Neuronal stem cell (in vitro differentiated cells): Measurements from ENCODE around the gene ODC1.

Source experiments
- DNase-seq: peaks from one replicate; pipeline ENCODE4 v3.0.0-alpha.2; 2013; ENCODE audit warnings: low spot score
- H2AFZ ChIP-seq: one replicate; pipeline ENCODE4 v1.6.1; 2013; ENCODE audit warnings: mild to moderate bottlenecking, low read length, inconsistent platforms
- H2AK5ac ChIP-seq: 2 replicates; pipeline ENCODE4 v1.6.1; 2013; ENCODE audit warnings: low read depth, mild to moderate bottlenecking, inconsistent platforms, low read length, moderate library complexity, mixed read lengths
- H2BK120ac ChIP-seq: 2 replicates; pipeline ENCODE4 v1.6.1; 2013; ENCODE audit warnings: low read depth, mild to moderate bottlenecking, inconsistent platforms, low read length, moderate library complexity, mixed read lengths
- H2BK12ac ChIP-seq: one replicate; pipeline ENCODE4 v1.6.1; 2013; ENCODE audit warnings: low read length, inconsistent platforms
- H2BK15ac ChIP-seq: 2 replicates; pipeline ENCODE4 v1.6.1; 2013; ENCODE audit warnings: mild to moderate bottlenecking, low read length, inconsistent platforms, mixed read lengths
- H2BK5ac ChIP-seq: one replicate; pipeline ENCODE4 v1.6.1; 2013; ENCODE audit warnings: inconsistent platforms, mild to moderate bottlenecking, low read length, moderate library complexity
- H3K14ac ChIP-seq: one replicate; pipeline ENCODE4 v1.6.1; 2013; ENCODE audit warnings: low read length, inconsistent platforms
- H3K18ac ChIP-seq: 2 replicates; pipeline ENCODE4 v1.6.1; 2013; ENCODE audit warnings: low read length, inconsistent platforms
- H3K23ac ChIP-seq: 2 replicates; pipeline ENCODE4 v1.6.1; 2013; ENCODE audit warnings: low read depth, mild to moderate bottlenecking, mixed read lengths, low read length, inconsistent platforms; ENCODE audit not compliant: poor library complexity
- H3K27ac ChIP-seq: replicated peaks from 3 replicates; pipeline ENCODE4 v1.5.1; 2013; ENCODE audit warnings: low read length, inconsistent platforms
- H3K27me3 ChIP-seq, 3 experiments: 2 replicates each; pipeline ENCODE4 v1.6.1; 2013; ENCODE audit warnings: low read length in 3 of 3, mild to moderate bottlenecking in 2 of 3, inconsistent platforms in 1 of 3, low read depth in 1 of 3, mixed read lengths in 1 of 3, moderate library complexity in 1 of 3; ENCODE audit not compliant: control insufficient read depth in 3 of 3, insufficient read depth in 3 of 3
- H3K36me3 ChIP-seq, 2 donors: replicated peaks in 1 of 2; 2 replicates each; pipeline ENCODE4 v1.6.1; 2013; ENCODE audit warnings: low read length in 2 of 2; ENCODE audit not compliant: control insufficient read depth in 2 of 2, insufficient read depth in 2 of 2
- H3K4ac ChIP-seq: 2 replicates; pipeline ENCODE4 v1.6.1; 2013; ENCODE audit warnings: inconsistent platforms, mild to moderate bottlenecking, low read length, moderate library complexity
- H3K4me1 ChIP-seq, 2 donors: 1 replicate in 1 of 2; 2 replicates in 1 of 2; pipeline ENCODE4 v1.6.1; 2013; ENCODE audit warnings: low read length in 2 of 2, low read depth in 1 of 2; ENCODE audit not compliant: control insufficient read depth in 2 of 2, insufficient read depth in 1 of 2
- H3K4me2 ChIP-seq: one replicate; pipeline ENCODE4 v1.6.1; 2013; ENCODE audit warnings: mild to moderate bottlenecking, low read length, inconsistent platforms; ENCODE audit not compliant: insufficient read depth, poor library complexity, severe bottlenecking
- H3K4me3 ChIP-seq, 2 donors: 2 replicates each; pipeline ENCODE4 v1.5.1; 2013; ENCODE audit warnings: low read length in 2 of 2, mild to moderate bottlenecking in 2 of 2, inconsistent platforms in 1 of 2, moderate library complexity in 1 of 2
- H3K79me1 ChIP-seq: one replicate; pipeline ENCODE4 v1.6.1; 2013; ENCODE audit warnings: low read depth, mild to moderate bottlenecking, inconsistent platforms, low read length, moderate library complexity
- H3K9ac ChIP-seq: one replicate; pipeline ENCODE4 v1.6.1; 2013; ENCODE audit warnings: mild to moderate bottlenecking, low read depth, low read length, inconsistent platforms; ENCODE audit not compliant: poor library complexity
- H3K9me3 ChIP-seq, 2 donors: replicated peaks in 1 of 2; 2 replicates each; pipeline versions ENCODE3 to v1.6.1; 2013; ENCODE audit warnings: low read length in 2 of 2, mild to moderate bottlenecking in 2 of 2, inconsistent platforms in 1 of 2, low read depth in 1 of 2, mixed read lengths in 1 of 2, moderate library complexity in 1 of 2; ENCODE audit not compliant: control insufficient read depth in 2 of 2, insufficient read depth in 1 of 2
- H4K8ac ChIP-seq: one replicate; pipeline ENCODE4 v1.6.1; 2013; ENCODE audit warnings: low read depth, mild to moderate bottlenecking, inconsistent platforms, low read length, moderate library complexity
- H4K91ac ChIP-seq: one replicate; pipeline ENCODE4 v1.6.1; 2013; ENCODE audit warnings: low read length, low read depth, mild to moderate bottlenecking, inconsistent platforms; ENCODE audit not compliant: poor library complexity
- WGBS, 2 donors: extraction: QIAGEN DNeasy Blood & Tissue Kit; methylation state at CpG; one replicate each; pipeline ENCODE4 v1.1.7; 2013; ENCODE audit warnings: missing lambda C conversion rate in 2 of 2, mixed read lengths in 1 of 2; ENCODE audit not compliant: insufficient read length in 2 of 2, insufficient replicate concordance in 1 of 2; ENCODE audit errors: extremely low coverage in 2 of 2; 5-methylcytosine and 5-hydroxymethylcytosine counted together

ODC1 gene

GRCh38 chr2:10478298-10478625 is 30.1 kb upstream of the ODC1 start:
- WGBS, 2 donors, result no CpG with 5 or more reads among the region's 12 CpGs
- no peak overlapping the region for H3K14ac ChIP-seq

GRCh38 chr2:10477443-10478297 is 29.5 kb upstream of the ODC1 start:
- H3K27ac ChIP-seq, result no peak overlapping the region
- peak overlapping the region; percentile 14 for H3K23ac ChIP-seq
- no peak overlapping the region for H3K4me3 ChIP-seq
- peaks cover 0 to 10% (median 2%) of the 10 kb centered on the region in 3 experiments for H3K27me3 ChIP-seq
- H2BK15ac ChIP-seq, result peak overlapping the region; percentile 28
- no peaks in the 10 kb centered on the region for H3K36me3 ChIP-seq
- H4K8ac ChIP-seq, result no peak overlapping the region
- H4K91ac ChIP-seq, result no peak overlapping the region
- H3K4me1 ChIP-seq, result peaks cover 4 to 16% of the 10 kb centered on the region in 2 donors
- H3K18ac ChIP-seq, result peak overlapping the region; percentile 35
- no peak overlapping the region for H2BK120ac ChIP-seq
- H3K14ac ChIP-seq, result no peak overlapping the region
- no peak overlapping the region for H3K9ac ChIP-seq
- H2BK5ac ChIP-seq, result no peak overlapping the region
- H3K9me3 ChIP-seq, result no peaks in the 10 kb centered on the region
- no peaks in the 10 kb centered on the region for H3K79me1 ChIP-seq
- no CpG with 5 or more reads among the region's 16 CpGs for WGBS, 2 donors
- H2BK12ac ChIP-seq, result no peak overlapping the region
- DNase-seq, result no peak
- H2AK5ac ChIP-seq, result no peak overlapping the region
- peak overlapping the region; percentile 4 for H2AFZ ChIP-seq
- no peak overlapping the region for H3K4ac ChIP-seq
- no peak overlapping the region for H3K4me2 ChIP-seq

More at GRCh38 chr2:10478298-10478625, 30.1 kb upstream of the ODC1 start:
- no peak overlapping the region for H3K4ac ChIP-seq
- no peak overlapping the region for H2BK15ac ChIP-seq
- no peak overlapping the region for H3K18ac ChIP-seq
- H2BK5ac ChIP-seq, result no peak overlapping the region
- H3K27me3 ChIP-seq, result peaks cover 0 to 13% (median 2%) of the 10 kb centered on the region in 3 experiments
- H2AFZ ChIP-seq, result no peak overlapping the region
- H3K23ac ChIP-seq, result peak overlapping the region; percentile 14
- H2AK5ac ChIP-seq, result no peak overlapping the region
- no peak overlapping the region for H3K9ac ChIP-seq
- H3K79me1 ChIP-seq, result no peaks in the 10 kb centered on the region
- H3K4me3 ChIP-seq, result no peak overlapping the region
- DNase-seq, result no peak
- H3K4me2 ChIP-seq, result no peak overlapping the region
- H3K9me3 ChIP-seq, result no peaks in the 10 kb centered on the region
- no peaks in the 10 kb centered on the region for H3K36me3 ChIP-seq
- no peak overlapping the region for H2BK12ac ChIP-seq
- no peak overlapping the region for H4K8ac ChIP-seq
- no peak overlapping the region for H4K91ac ChIP-seq
- no peak overlapping the region for H3K27ac ChIP-seq
- peaks cover 4 to 16% of the 10 kb centered on the region in 2 donors for H3K4me1 ChIP-seq
- no peak overlapping the region for H2BK120ac ChIP-seq

GRCh38 chr2:10476723-10477442 is 28.8 kb upstream of the ODC1 start:
- Histone ChIP-seq H3K23ac (no peak overlapping the region), H3K14ac (no peak overlapping the region), H3K27me3 (peaks cover 0 to 6% (median 2%) of the 10 kb centered on the region in 3 experiments), H2BK15ac (no peak overlapping the region), H2AK5ac (no peak overlapping the region), H2BK120ac (no peak overlapping the region), H3K27ac (no peak overlapping the region), H3K4me1 (peaks cover 4 to 16% of the 10 kb centered on the region in 2 donors), H2AFZ (peak overlapping the region; percentile 4), H3K36me3 (no peaks in the 10 kb centered on the region), H3K4me3 (no peak overlapping the region), H3K18ac (peak overlapping the region; percentile 35), H3K4ac (no peak overlapping the region), H2BK5ac (no peak overlapping the region), H3K9me3 (no peaks in the 10 kb centered on the region), H3K4me2 (no peak overlapping the region), H4K91ac (no peak overlapping the region), H2BK12ac (no peak overlapping the region), H4K8ac (no peak overlapping the region), H3K9ac (no peak overlapping the region), H3K79me1 (no peaks in the 10 kb centered on the region)
- no CpG with 5 or more reads among the region's 12 CpGs for WGBS, 2 donors
- DNase-seq, result no peak
